Fibroblast of pulmonary artery (primary cell): ENCODE results near the gene CXCR6.

ENCODE experiments used
- DNase-seq: peaks from one replicate; pipeline ENCODE4 v3.0.0-alpha.2; 2010; ENCODE audit warnings: low read depth
- H3K4me3 ChIP-seq: replicated peaks from 2 replicates; pipeline ENCODE4 v1.5.1; 2011; ENCODE audit warnings: low read depth, mild to moderate bottlenecking, control low read depth, low read length, moderate library complexity
- TF ChIP-seq, protein P1 (sequence below): IDR thresholded peaks from 2 replicates; pipeline ENCODE4 v1.5.1; 2011; ENCODE audit warnings: mild to moderate bottlenecking, control low read depth, low read length, inconsistent platforms; ENCODE audit errors: missing control alignments

Gene CXCR6

DNA sequence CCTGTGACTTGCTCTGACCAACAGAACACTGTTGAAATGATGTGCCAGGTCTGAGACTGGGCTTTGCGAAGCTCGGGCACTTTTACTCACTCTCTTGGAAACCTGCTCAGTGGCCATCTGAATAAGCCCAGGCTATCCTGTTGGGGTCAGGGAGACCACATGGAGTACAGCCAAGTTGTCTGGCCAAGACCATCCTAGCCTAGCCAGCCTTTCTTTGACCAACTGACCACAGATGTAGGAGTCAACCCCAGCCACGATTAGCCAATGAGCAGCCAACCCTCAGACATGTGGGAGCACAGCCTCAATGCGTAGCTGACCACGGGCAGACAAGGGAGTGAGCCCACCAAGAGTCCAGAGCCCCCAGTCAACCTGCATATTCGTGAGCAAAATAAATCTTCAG, 30.8 kb upstream of the CXCR6 start:
- TF ChIP-seq, protein P1, sequence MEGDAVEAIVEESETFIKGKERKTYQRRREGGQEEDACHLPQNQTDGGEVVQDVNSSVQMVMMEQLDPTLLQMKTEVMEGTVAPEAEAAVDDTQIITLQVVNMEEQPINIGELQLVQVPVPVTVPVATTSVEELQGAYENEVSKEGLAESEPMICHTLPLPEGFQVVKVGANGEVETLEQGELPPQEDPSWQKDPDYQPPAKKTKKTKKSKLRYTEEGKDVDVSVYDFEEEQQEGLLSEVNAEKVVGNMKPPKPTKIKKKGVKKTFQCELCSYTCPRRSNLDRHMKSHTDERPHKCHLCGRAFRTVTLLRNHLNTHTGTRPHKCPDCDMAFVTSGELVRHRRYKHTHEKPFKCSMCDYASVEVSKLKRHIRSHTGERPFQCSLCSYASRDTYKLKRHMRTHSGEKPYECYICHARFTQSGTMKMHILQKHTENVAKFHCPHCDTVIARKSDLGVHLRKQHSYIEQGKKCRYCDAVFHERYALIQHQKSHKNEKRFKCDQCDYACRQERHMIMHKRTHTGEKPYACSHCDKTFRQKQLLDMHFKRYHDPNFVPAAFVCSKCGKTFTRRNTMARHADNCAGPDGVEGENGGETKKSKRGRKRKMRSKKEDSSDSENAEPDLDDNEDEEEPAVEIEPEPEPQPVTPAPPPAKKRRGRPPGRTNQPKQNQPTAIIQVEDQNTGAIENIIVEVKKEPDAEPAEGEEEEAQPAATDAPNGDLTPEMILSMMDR = no peak
- no peak overlapping the region for H3K4me3 ChIP-seq
- DNase-seq = no peak

DNA sequence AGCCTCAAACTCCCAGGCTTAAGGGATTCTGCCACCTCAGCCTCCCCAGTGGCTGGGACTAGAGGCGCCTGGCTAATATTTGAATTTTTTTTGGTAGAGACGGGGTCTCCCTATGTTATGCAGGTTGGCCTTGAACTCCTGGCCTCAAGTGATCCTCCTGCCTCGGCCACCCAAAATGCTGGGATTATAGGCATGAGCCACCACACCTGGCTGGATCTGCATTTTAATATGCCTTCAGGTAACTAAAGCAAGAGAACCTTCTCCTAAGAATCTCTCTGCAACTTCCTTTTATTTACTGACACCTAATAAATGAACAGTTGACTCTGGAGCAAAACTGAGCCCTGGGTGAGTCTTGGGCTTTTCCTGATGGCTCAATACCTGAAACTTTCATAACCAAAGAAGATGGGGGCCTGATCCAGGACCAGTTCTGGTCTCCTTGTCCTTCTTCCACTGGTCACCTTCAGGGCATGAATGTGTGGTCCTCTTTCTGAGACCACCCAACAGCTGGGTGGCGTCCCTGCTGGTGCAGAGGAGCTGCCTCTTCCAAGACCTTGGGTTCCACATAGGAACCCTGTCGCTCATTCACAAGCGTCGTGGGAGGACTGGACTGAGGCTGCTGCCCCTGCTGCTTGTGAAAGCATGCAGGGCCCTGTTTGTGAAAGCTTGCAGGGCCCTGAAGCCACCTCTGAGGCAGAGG, 28.8 kb upstream of the CXCR6 start:
- H3K4me3 ChIP-seq = no peak overlapping the region
- DNase-seq = no peak
- TF ChIP-seq, protein P1 = no peak

DNA sequence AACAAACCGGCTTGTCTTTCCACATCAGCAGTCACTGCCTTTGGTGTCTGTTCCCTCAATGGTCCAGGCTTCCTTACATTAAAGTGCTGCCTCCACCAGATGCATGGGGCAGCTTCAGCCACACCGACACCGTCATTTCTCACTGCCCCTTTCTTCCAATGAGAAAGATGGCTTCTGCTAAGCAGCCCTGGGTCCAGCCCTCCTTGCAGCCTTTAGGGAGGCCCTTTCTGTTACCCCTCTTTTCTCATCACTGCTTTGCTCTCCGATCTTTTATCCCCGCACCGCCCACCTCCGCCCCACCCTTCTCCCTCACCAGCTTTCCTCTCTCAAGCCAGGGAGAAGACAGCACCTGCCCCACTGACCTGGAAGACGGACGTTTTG, 28.2 kb upstream of the CXCR6 start:
- DNase-seq = no peak
- TF ChIP-seq, protein P1 = no peak
- H3K4me3 ChIP-seq = no peak overlapping the region

DNA sequence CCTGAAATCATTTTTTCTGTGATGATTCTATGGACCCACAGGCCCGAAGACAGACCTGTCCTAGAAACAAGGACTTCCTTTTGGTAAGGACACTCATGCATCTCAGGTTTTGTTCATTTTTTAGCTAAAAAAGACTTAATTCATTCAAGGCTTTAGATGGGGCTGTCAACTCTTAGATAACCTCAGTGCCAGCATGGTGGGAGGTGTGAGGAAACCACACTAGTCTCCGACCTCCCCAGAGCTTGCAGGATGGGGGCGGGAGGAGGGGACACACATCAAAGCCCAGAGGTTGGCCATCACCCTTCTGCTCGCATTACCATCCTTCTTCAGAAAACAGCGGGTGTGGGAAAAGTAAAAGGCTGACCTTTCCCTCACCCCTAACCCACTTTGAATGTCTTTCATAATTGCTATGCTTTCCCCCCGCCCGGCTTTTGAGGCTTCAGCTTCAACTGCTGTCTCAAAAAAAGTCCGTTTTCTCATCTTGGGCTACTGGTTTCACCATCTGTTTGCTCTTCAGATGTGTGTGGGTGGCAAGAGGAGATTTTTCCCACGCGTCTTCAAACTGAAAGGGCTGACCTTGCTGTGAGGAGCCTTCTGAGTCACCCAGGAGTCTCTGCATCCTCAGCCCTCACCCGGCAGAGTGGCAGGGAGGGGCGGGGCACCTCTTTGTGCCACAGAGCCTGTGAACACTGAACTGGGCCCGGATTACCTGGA, 27.6 kb upstream of the CXCR6 start:
- H3K4me3 ChIP-seq = no peak overlapping the region
- DNase-seq = peak; percentile 65
- TF ChIP-seq, protein P1 = no peak

DNA sequence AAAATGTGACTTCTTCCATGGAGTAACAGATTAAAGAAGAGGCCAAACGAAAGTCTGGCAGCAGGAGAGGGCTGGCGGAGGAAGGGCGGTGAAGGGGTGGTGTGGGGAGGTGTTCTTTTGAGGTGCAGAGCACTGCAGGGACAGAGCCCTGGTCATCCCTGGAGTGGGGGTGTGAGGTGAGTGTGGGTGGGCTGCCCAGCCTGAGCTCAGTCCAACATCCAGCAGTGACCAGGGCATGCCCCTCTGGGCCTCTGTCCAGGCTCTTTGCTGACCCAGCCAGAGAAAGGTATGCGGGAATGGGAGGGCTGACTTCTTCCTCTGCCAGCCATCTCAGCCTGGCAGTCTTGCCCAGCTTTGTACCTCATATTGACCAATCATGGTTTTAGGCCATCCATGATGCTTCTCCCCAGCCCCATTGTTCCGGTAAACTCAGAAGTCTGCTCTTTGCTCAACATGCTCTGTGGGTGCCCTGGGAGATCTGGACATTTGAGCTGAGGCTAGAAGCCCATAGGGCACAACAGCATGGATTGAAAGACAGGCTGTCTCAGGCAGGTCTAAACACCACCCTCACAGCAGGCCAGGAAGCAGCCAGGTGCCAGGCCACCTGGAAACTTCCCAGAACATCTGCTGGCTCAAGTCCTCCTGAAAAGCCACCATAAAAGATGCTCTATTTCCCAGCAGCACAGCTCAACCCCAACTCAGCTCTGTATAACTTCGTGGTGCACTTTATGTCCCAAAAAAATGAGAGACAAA, 25.9 kb upstream of the CXCR6 start:
- TF ChIP-seq, protein P1 = no peak
- DNase-seq = no peak
- no peak overlapping the region for H3K4me3 ChIP-seq

DNA sequence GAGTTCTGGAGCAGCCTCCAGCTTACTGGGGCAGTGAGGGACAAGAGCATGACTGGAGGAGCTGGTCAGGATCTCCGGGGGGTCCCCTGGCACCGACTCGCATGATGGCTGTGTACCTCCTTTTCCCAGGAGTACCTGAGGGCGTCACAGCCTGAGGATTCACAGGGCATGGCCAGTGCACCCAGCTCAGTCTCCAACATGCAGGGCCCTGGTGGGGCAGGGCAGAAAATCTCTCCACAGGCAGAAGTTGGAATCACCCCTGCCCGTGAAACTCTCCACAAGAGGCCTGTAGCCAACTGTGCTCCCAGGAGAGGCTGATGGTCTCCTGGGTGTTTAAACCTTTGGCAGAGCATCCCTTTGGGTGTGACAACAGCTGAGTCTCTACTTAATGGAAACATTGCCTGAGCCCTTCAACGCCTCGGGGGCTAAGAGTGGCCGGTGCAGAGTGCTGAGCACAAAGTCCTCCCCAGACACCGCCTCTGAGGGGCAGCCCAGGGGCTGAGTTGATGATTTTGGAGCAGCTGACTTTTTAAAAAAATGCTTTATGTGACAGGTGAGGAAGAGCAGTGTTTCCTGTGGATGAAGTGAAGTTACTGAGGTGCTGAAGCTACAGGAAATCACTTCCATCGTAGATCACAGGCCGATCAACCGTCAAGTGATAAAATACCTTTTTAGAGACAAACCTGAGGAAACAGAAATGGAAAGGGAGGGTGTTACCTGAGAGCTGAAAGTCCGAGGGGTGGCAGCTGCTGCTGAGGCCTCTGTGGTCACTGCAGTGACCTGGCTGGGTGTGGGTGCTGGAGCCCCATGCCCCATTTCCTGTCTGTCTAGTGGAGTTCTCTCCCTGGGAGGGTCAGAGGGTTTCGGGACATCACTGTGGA, 21.9 kb upstream of the CXCR6 start:
- no peak for DNase-seq
- TF ChIP-seq, protein P1 = no peak
- H3K4me3 ChIP-seq = no peak overlapping the region
